ENCODE results near the gene SLC5A6.

Gene SLC5A6

DNA sequence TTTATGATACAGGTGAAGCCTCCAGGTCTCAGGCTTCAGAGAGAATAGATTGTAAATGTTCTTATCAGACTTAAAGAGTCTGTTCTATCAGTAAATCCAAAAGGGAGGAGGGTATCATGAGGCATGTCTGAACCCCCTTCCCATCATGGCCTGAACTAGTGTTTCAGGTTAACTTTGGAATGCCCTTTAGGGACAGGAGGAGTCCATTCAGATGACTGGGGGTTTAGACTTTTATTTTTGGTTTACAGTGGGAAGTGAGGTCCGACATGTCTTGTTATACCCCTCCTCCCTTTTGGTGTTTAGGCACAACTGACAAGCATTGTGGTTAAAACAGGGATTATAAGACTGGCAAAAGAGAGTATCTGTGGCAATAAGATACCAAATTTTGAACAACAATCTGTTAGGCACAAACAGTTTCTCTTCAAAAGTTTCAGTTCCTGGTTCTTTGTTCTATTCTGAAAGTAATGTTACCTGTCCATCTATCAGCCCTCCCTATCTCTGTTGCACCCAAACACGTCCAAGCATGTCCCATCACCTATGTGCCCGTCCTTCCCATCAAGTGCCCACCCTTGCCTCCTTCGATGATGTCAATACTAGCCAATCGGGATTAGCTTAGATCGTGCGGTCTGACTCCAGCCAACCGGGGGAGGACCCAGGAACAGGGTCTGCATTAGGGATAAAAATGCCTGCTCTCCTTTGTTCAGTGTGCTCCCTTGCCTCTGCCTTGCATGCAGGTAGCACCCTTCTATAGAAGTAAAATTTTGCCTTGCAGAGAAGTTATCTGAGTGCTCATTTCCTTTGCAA lies 46.9 kb downstream of the SLC5A6 start:
- no peak overlapping the region for H3K9ac ChIP-seq (ENCODE audit: low read length)
- H3K27me3 ChIP-seq (ENCODE audit: control insufficient read depth in 1 of 2, insufficient read depth in 2 of 2, low read length in 2 of 2) = no peaks in the 10 kb centered on the region
- no peaks in the 10 kb centered on the region for H3K36me3 ChIP-seq (ENCODE audit: insufficient read depth, low read length)
- H3K4me3 ChIP-seq (ENCODE audit: low read depth in 1 of 2, low read length in 2 of 2) = no peak overlapping the region
- no peaks in the 10 kb centered on the region for H3K4me1 ChIP-seq (ENCODE audit: insufficient read depth, low read length)
- no peaks in the 10 kb centered on the region for H3K9me3 ChIP-seq (ENCODE audit: low read length)
- H3K27ac ChIP-seq (ENCODE audit: low read depth, low read length) = no peak overlapping the region

DNA sequence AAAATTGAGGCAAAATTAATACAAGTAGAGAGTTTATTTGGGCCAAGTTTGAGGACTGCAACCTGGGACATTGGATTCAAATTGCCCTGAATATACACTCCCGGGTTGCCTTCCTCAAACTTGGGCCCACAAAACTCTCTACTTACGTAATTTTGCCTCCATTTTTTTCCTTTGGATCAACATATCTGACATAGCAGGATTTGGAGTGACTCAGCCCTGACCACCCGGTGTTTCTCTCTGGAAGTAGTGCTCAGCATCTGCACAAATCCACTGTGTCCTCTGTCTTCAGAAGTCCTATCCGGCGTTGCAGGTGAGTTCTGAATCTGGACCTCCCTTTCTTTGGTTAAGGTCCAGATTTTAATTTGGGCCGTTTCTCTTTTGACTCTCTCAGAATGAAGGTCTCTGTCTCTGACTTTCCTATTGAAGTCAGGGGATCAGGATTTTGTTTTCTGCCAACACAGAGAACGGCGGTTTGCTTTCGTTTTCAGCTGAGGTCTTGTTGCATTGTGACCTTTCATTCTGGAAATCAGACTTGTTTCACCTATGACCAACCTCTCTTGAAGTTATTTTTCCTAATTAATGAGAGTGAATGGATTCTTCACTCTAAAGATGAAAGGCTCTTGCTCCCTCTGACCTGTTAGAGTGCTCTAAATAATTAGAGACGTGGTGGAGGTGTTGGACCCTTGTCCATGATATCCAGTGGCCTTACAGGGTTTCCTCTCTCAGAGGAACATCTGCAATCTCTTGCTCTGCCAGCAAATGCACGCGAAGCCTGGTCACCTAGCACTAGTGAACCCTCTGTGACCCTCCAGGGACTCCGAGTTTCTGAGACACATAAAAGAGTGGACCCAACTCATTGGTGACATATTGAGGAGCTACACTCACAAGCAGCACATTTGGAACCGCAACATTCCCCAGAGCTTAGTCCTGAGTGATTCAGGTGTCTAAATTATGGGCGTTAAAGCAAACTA lies 49.6 kb downstream of the SLC5A6 start:
- Histone ChIP-seq H3K36me3 (ENCODE audit: insufficient read depth, low read length) (no peaks in the 10 kb centered on the region), H3K9ac (ENCODE audit: low read length) (no peak overlapping the region), H3K27ac (ENCODE audit: low read depth, low read length) (no peak overlapping the region), H3K27me3 (ENCODE audit: control insufficient read depth in 1 of 2, insufficient read depth in 2 of 2, low read length in 2 of 2) (no peaks in the 10 kb centered on the region), H3K4me3 (ENCODE audit: low read depth in 1 of 2, low read length in 2 of 2) (no peak overlapping the region), H3K4me1 (ENCODE audit: insufficient read depth, low read length) (no peaks in the 10 kb centered on the region), H3K9me3 (ENCODE audit: low read length) (no peaks in the 10 kb centered on the region)

DNA sequence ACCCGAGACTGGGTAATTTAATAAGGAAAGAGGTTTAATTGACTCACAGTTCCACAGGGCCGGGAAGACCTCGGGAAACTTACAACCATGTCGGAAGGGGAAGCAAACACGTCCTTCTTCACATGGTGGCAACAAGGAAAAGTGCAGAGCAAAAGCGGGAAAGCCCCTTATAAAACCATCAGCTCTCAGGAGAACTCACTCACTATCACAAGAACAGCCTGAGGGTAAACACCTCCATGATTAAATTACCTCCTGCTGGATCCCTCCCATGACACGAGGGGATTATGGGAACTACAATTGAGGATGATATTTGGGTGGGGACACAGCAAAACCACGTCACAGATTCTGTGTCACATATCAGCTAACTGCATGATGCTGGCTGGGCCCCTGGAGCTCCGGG lies 51.9 kb downstream of the SLC5A6 start:
- no peak overlapping the region for H3K9ac ChIP-seq (ENCODE audit: low read length)
- no peaks in the 10 kb centered on the region for H3K4me1 ChIP-seq (ENCODE audit: insufficient read depth, low read length)
- H3K9me3 ChIP-seq (ENCODE audit: low read length) = no peaks in the 10 kb centered on the region
- no peaks in the 10 kb centered on the region for H3K27me3 ChIP-seq (ENCODE audit: control insufficient read depth in 1 of 2, insufficient read depth in 2 of 2, low read length in 2 of 2)
- no peak overlapping the region for H3K4me3 ChIP-seq (ENCODE audit: low read depth in 1 of 2, low read length in 2 of 2)
- H3K36me3 ChIP-seq (ENCODE audit: insufficient read depth, low read length) = no peaks in the 10 kb centered on the region
- H3K27ac ChIP-seq (ENCODE audit: low read depth, low read length) = no peak overlapping the region

DNA sequence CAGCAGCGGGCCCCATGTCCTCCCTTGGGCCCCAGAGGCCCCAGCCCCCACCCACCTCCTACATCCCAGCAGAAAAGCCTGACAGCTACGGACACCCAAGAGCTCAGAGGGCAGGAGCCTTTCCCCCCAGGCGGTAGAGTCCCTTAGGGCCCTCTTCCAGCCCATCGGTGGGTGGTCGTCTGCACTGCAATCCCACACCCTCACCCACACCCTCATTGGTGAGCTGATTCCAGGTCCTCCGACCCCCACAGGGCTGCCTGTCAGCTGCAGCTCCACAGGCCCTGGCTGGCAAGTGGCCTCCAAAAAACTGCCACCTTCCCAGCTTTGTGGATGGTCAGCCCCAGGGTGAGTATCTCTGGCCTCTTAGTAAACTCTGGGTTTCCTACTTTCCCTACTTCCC lies 52.8 kb downstream of the SLC5A6 start:
- Histone ChIP-seq H3K36me3 (ENCODE audit: insufficient read depth, low read length) (no peaks in the 10 kb centered on the region), H3K27me3 (ENCODE audit: control insufficient read depth in 1 of 2, insufficient read depth in 2 of 2, low read length in 2 of 2) (no peaks in the 10 kb centered on the region)

DNA sequence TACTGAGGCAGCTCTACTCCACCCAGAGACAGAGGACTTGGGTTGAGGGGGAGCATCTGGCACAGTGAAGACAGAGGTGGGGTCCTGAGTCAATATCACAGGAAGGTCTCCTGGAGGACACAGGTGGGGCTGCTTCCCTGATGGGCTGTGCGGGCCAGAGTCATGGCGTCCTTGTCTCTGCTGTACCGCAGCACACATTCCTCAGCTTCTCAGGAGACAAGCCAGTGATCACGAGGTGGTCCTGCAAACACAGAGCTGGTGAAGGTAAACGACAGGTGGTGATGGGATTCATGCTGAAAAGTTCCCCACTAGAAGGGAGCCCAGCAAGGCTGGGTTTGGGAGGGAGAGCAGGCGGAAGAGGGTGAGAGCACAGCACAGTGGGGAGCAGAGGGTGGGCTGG lies 53.6 kb downstream of the SLC5A6 start:
- Histone ChIP-seq H3K27me3 (ENCODE audit: control insufficient read depth in 1 of 2, insufficient read depth in 2 of 2, low read length in 2 of 2) (no peaks in the 10 kb centered on the region), H3K4me3 (ENCODE audit: low read depth in 1 of 2, low read length in 2 of 2) (no peak overlapping the region), H3K9ac (ENCODE audit: low read length) (no peak overlapping the region), H3K27ac (ENCODE audit: low read depth, low read length) (no peak overlapping the region), H3K9me3 (ENCODE audit: low read length) (no peaks in the 10 kb centered on the region), H3K4me1 (ENCODE audit: insufficient read depth, low read length) (no peaks in the 10 kb centered on the region), H3K36me3 (ENCODE audit: insufficient read depth, low read length) (no peaks in the 10 kb centered on the region)

More for the DNA sequence above, 52.8 kb downstream of the SLC5A6 start:
- no peak overlapping the region for H3K27ac ChIP-seq (ENCODE audit: low read depth, low read length)
- no peak overlapping the region for H3K4me3 ChIP-seq (ENCODE audit: low read depth in 1 of 2, low read length in 2 of 2)
- H3K9ac ChIP-seq (ENCODE audit: low read length) = no peak overlapping the region
- no peaks in the 10 kb centered on the region for H3K9me3 ChIP-seq (ENCODE audit: low read length)
- H3K4me1 ChIP-seq (ENCODE audit: insufficient read depth, low read length) = no peaks in the 10 kb centered on the region

DNA sequence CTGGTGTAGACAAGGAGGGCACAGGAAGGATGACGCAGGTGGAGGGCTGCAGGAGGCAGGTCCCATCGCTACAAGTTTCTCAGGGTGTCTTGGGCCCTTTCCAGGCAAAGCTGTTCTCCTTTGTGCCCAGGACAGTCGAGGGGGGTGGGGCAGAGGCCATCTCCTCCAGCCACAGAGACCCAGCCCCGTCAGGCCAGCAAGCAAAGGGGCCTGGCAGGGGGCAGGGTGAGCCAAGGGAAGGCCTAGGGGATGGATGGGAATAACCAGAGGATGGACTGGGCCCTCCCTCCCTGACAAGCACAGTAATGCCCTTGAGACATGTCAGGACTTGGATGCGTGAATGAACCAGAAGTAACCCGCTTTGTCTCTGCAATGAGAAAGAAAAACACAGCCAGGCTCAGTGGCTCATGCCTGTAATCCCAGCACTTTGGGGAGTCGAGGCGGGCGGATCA lies 57.0 kb downstream of the SLC5A6 start:
- no peaks in the 10 kb centered on the region for H3K4me1 ChIP-seq (ENCODE audit: insufficient read depth, low read length)
- H3K9me3 ChIP-seq (ENCODE audit: low read length) = no peaks in the 10 kb centered on the region
- H3K4me3 ChIP-seq (ENCODE audit: low read depth in 1 of 2, low read length in 2 of 2) = no peak overlapping the region
- H3K27me3 ChIP-seq (ENCODE audit: control insufficient read depth in 1 of 2, insufficient read depth in 2 of 2, low read length in 2 of 2) = no peaks in the 10 kb centered on the region
- H3K9ac ChIP-seq (ENCODE audit: low read length) = no peak overlapping the region
- no peak overlapping the region for H3K27ac ChIP-seq (ENCODE audit: low read depth, low read length)
- H3K36me3 ChIP-seq (ENCODE audit: insufficient read depth, low read length) = no peaks in the 10 kb centered on the region

DNA sequence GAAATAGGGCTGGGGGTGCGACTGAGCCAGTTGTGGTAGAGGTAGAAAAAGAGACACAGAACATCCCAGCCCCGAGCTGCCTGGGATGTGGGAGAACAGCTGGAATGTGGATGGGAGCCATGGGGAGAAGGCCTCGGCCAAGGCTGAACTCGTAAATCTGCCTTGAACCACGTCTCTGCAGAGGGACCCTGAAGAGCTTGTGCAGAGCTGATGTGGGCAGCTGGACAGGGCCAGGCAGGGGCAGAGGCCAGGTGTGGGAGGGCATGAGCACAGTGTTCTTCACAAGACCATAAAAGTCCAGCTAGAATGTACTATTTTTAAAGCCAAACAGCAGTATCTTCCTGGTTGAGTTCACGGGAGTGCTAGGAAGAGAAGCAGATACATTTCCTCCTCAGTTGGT lies 57.6 kb downstream of the SLC5A6 start:
- Histone ChIP-seq H3K4me3 (ENCODE audit: low read depth in 1 of 2, low read length in 2 of 2) (no peak overlapping the region), H3K27me3 (ENCODE audit: control insufficient read depth in 1 of 2, insufficient read depth in 2 of 2, low read length in 2 of 2) (no peaks in the 10 kb centered on the region), H3K9ac (ENCODE audit: low read length) (no peak overlapping the region), H3K9me3 (ENCODE audit: low read length) (no peaks in the 10 kb centered on the region), H3K27ac (ENCODE audit: low read depth, low read length) (no peak overlapping the region), H3K36me3 (ENCODE audit: insufficient read depth, low read length) (no peaks in the 10 kb centered on the region), H3K4me1 (ENCODE audit: insufficient read depth, low read length) (no peaks in the 10 kb centered on the region)

DNA sequence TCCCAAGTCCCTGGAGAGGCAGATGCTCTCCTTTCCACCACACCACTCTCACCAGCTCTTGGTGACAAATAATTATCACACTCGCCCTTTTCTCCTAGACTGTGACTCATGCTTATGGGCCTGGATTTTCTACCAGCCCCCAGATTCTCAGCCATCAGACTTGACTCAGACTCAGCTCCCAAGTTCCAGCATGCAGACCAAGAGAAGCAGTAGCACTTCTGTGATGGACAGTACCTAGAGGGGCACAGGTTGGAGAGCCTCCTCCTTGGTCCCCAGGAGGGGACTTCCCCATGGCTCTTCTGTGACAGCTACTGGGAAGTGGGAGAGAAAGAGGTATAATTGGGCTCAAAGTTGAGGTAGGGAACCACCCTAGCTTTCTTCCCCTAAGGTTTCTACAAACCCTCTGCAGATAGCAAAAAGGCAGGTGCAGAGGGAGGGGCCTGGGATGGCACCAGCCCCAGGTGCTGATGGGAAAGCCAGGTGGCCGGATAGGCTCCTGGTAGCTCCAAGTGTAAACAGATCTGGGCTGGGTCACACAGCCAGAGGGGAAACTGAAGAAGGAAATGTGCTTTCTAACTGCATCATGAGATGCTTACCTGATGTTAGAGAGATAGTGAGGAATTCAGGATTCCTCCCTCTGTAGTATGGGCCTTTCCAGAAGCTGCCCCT lies 59.1 kb downstream of the SLC5A6 start:
- no peak overlapping the region for H3K27ac ChIP-seq (ENCODE audit: low read depth, low read length)
- H3K36me3 ChIP-seq (ENCODE audit: insufficient read depth, low read length) = no peaks in the 10 kb centered on the region
- no peaks in the 10 kb centered on the region for H3K4me1 ChIP-seq (ENCODE audit: insufficient read depth, low read length)
- H3K4me3 ChIP-seq (ENCODE audit: low read depth in 1 of 2, low read length in 2 of 2) = no peak overlapping the region
- peaks cover 0 to 6% of the 10 kb centered on the region in 2 donors for H3K27me3 ChIP-seq (ENCODE audit: control insufficient read depth in 1 of 2, insufficient read depth in 2 of 2, low read length in 2 of 2)
- no peak overlapping the region for H3K9ac ChIP-seq (ENCODE audit: low read length)
- H3K9me3 ChIP-seq (ENCODE audit: low read length) = no peaks in the 10 kb centered on the region

DNA sequence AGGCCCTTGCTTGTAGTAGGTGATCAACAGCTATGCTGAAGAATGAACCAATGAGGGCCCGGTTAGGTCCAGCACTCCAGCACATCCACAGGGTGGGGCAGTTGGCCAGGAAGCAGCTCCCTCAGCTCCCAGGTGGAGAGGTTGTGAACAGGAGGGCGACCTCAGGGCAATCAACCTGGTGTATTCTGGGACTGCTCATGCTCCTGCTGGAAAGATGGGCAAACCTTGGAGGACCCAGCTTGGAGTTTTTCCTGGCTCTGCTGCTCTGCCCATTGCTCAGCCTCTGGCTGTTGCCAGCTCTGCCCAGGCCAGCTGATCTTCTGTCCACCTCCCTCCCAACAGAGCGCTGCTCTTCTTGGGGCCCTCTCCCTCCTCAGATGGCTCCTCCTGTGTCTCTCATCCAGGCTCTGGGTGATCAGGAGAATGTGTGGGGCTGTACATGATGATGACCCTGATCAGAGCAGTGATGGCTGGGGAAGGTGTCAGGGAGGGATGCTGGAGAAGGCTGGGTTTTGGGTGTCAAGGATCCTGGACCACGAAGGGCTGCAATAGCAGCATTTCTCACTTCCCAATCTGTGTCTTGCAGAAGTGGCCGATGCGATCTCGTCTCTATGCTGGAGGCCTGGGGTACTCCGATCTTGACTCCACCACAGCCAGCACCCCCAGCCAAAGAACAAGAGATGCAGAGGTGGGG lies 59.8 kb downstream of the SLC5A6 start:
- Histone ChIP-seq H3K4me3 (ENCODE audit: low read depth in 1 of 2, low read length in 2 of 2) (no peak overlapping the region), H3K9me3 (ENCODE audit: low read length) (no peaks in the 10 kb centered on the region), H3K36me3 (ENCODE audit: insufficient read depth, low read length) (no peaks in the 10 kb centered on the region), H3K9ac (ENCODE audit: low read length) (no peak overlapping the region), H3K27ac (ENCODE audit: low read depth, low read length) (no peak overlapping the region), H3K4me1 (ENCODE audit: insufficient read depth, low read length) (no peaks in the 10 kb centered on the region), H3K27me3 (ENCODE audit: control insufficient read depth in 1 of 2, insufficient read depth in 2 of 2, low read length in 2 of 2) (peaks cover 0 to 6% of the 10 kb centered on the region in 2 donors)

DNA sequence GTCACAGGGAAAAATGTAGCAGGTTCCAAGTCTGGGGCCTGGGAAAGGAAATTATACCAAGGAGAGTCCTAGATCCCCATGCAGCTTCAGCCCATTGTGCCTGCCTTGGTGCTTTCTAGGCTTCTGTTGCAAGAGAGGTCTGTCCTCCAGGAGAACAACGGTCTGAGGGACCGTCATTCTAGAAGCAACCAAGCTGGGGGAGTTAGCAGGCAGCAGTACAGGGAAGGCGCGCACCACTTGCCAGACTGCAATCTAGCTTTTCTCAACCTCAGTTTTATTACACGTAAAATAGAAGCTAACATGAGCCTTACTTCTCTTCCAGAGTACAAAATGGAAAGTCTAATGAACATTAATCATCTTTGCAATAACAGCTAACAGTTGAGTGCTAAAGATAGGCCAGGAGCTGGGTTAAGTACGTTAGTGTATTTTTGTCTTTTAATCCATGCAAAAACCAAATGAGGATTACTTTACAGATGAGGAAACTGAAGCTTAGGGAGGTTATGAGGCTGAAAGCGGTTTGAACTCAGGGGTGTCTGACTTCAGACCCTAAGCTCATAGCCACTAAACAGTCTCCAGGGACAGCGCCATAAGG lies 61.3 kb downstream of the SLC5A6 start:
- no peak overlapping the region for H3K9ac ChIP-seq (ENCODE audit: low read length)
- no peaks in the 10 kb centered on the region for H3K9me3 ChIP-seq (ENCODE audit: low read length)
- no peak overlapping the region for H3K27ac ChIP-seq (ENCODE audit: low read depth, low read length)
- no peaks in the 10 kb centered on the region for H3K4me1 ChIP-seq (ENCODE audit: insufficient read depth, low read length)
- H3K36me3 ChIP-seq (ENCODE audit: insufficient read depth, low read length) = no peaks in the 10 kb centered on the region
- H3K4me3 ChIP-seq (ENCODE audit: low read depth in 1 of 2, low read length in 2 of 2) = no peak overlapping the region
- peaks cover 0 to 6% of the 10 kb centered on the region in 2 donors for H3K27me3 ChIP-seq (ENCODE audit: control insufficient read depth in 1 of 2, insufficient read depth in 2 of 2, low read length in 2 of 2)

Data from muscle layer of colon (tissue), 2 donors.